Suprapubic skin (tissue), 4 donors: Measurements from ENCODE around the gene AVPI1. TPM values are rescaled to one million over a fixed set of nuclear protein-coding genes. Genes with fewer than 3 reads are reported as not detected.

Source experiments
- DNase-seq, 2 donors: peaks; one replicate each; pipeline ENCODE4 v3.0.0-alpha.2; 2019; ENCODE audit warnings: low spot score in 2 of 2
- H3K27ac ChIP-seq: fragments of 200-600 bp; sonication (generic); one replicate; pipeline ENCODE4 v1.5.1; 2019
- H3K27me3 ChIP-seq: fragments of 200-600 bp; sonication (generic); one replicate; pipeline ENCODE4 v1.5.1; 2019
- H3K36me3 ChIP-seq: fragments of 200-600 bp; sonication (generic); one replicate; pipeline ENCODE4 v1.5.1; 2019
- H3K4me1 ChIP-seq: fragments of 200-600 bp; sonication (generic); one replicate; pipeline ENCODE4 v1.5.1; 2019
- H3K4me3 ChIP-seq: fragments of 200-600 bp; sonication (generic); one replicate; pipeline ENCODE4 v1.5.1; 2019; ENCODE audit warnings: mild to moderate bottlenecking
- H3K9me3 ChIP-seq: fragments of 200-600 bp; sonication (generic); one replicate; pipeline ENCODE4 v1.5.1; 2019
- EP300 ChIP-seq: sonication (generic); formaldehyde crosslinking; IDR thresholded peaks from one replicate; pipeline ENCODE4 v1.6.1; 2017; ENCODE audit warnings: antibody characterized with exemption
- POLR2A ChIP-seq, 2 donors: fragments of 450-650 bp; IDR thresholded peaks; one replicate each; pipeline ENCODE4 v1.6.1; 2017; ENCODE audit warnings: antibody characterized with exemption in 2 of 2, mild to moderate bottlenecking in 2 of 2, moderate library complexity in 2 of 2
- POLR2AphosphoS5 ChIP-seq, 3 donors: sonication (generic); formaldehyde crosslinking; IDR thresholded peaks; one replicate each; pipeline ENCODE4 v1.6.1; 2017; ENCODE audit warnings: antibody characterized with exemption in 3 of 3
- WGBS: methylation state at CpG from one replicate; pipeline ENCODE4 v1.1.5; 2018; 5-methylcytosine and 5-hydroxymethylcytosine counted together
- total RNA-seq, 4 donors: library from RNA; depleted of rRNA; stranded (reverse); fragments of >200 nt; gene quantifications; one replicate each; pipeline ENCODE4 v1.1.0, GENCODE V29; 2016
- TF ChIP-seq, protein P1 (sequence below), 2 donors: fragments of 200-600 bp in 1 of 2; fragments of 450-650 bp in 1 of 2; sonication (generic) in 1 of 2; IDR thresholded peaks; one replicate each; pipeline ENCODE4 v1.5.1; 2016 to 2019; ENCODE audit warnings: antibody characterized with exemption in 2 of 2, mild to moderate bottlenecking in 1 of 2, moderate library complexity in 1 of 2

Gene AVPI1
- total RNA-seq, 4 donors from 2014 or later: 118 to 178 (median 142) TPM

DNA sequence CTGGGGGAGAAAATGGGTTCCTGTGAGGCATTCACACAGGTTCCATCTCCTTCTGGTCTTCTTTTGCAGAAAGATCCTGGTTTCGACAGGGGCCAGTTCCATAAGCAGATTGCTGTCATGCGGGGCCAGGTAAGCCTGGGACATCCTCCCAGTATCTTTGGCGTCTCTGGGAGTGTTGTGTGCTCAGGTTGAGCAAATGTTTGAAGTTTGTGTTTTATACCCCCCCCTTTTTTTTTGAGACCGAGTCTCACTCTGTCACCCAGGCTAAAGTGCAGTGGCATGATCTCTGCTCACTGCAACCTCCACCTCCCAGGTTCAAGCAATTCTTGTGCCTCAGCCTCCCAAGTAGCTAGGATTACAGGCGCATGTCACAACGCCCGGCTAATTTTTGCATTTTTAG, 20.0 kb downstream of the AVPI1 start:
- DNase-seq: no peak
- WGBS: 92% methylated on average over 7 of the region's 7 CpGs
- Histone ChIP-seq H3K27me3 (no peaks in the 10 kb centered on the region), H3K4me3 (no peak overlapping the region), H3K27ac (no peak overlapping the region), H3K9me3 (no peaks in the 10 kb centered on the region), H3K36me3 (peaks cover 72% of the 10 kb centered on the region), H3K4me1 (no peaks in the 10 kb centered on the region)
- TF ChIP-seq POLR2A (IDR thresholded peaks at IDR 0.05) (no peak), EP300 (no peak), POLR2AphosphoS5 (IDR thresholded peaks at IDR 0.05) (no peak)
- TF ChIP-seq, protein P1, sequence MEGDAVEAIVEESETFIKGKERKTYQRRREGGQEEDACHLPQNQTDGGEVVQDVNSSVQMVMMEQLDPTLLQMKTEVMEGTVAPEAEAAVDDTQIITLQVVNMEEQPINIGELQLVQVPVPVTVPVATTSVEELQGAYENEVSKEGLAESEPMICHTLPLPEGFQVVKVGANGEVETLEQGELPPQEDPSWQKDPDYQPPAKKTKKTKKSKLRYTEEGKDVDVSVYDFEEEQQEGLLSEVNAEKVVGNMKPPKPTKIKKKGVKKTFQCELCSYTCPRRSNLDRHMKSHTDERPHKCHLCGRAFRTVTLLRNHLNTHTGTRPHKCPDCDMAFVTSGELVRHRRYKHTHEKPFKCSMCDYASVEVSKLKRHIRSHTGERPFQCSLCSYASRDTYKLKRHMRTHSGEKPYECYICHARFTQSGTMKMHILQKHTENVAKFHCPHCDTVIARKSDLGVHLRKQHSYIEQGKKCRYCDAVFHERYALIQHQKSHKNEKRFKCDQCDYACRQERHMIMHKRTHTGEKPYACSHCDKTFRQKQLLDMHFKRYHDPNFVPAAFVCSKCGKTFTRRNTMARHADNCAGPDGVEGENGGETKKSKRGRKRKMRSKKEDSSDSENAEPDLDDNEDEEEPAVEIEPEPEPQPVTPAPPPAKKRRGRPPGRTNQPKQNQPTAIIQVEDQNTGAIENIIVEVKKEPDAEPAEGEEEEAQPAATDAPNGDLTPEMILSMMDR (IDR thresholded peaks at IDR 0.05): no peak

DNA sequence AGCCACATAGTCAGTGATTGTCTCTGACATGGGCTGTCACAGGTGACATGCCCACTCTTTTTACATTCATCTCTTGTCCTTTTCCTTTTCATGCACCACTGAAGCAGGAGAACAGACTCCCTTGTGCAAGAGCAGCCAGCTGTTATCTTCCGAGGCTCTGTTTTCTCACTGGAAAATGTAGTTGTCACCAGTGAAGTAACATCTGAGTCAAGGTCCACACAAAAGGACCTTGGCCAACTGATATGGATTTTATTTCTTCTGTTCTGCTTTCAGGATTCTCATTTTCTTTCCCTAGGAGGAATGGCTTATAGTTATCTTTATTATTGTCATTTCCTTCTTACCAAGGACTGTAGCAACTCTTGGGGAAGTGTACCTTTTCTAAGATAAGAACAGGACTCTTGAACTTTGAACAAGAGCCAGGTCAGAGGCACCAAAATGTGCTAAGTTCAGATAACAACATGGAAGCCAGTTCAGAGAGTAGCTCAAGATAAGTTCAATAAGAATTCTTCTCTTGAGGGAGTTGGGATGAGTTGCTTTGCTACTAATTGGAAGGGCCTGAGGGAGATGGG, 22.7 kb downstream of the AVPI1 start:
- Histone ChIP-seq H3K36me3 (peaks cover 51% of the 10 kb centered on the region), H3K4me3 (no peak overlapping the region), H3K27me3 (no peaks in the 10 kb centered on the region), H3K27ac (no peak overlapping the region), H3K9me3 (no peaks in the 10 kb centered on the region), H3K4me1 (no peaks in the 10 kb centered on the region)
- 96% methylated on average over 1 of the region's 1 CpG for WGBS
- TF ChIP-seq EP300 (no peak), POLR2AphosphoS5 (IDR thresholded peaks at IDR 0.05) (no peak), POLR2A (IDR thresholded peaks at IDR 0.05) (no peak)
- TF ChIP-seq, protein P1 (IDR thresholded peaks at IDR 0.05): no peak
- no peak for DNase-seq

DNA sequence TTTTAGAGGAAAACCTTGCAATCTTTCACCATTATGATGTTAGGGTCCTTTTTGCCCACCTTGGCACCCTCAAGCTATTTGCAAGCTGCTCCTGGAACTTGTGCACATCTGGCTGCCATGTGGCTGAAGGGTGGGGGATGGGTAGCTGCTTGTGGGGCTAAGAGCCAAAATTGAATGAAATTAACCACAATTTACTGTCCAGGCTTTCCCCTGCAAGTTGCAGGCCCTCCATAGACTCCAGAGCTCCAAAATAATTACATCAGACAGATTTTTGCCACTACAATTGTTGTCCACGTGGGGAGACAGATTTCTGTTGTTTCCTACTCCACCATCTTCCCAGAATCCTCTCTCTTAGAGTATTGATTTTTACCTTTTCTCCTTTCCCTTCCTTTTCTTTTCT, 27.5 kb downstream of the AVPI1 start:
- TF ChIP-seq, protein P1 (IDR thresholded peaks at IDR 0.05): no peak
- no peak for TF ChIP-seq POLR2A (IDR thresholded peaks at IDR 0.05)
- no peak for TF ChIP-seq POLR2AphosphoS5 (IDR thresholded peaks at IDR 0.05)
- TF ChIP-seq EP300: no peak
- 59% methylated on average over 1 of the region's 1 CpG for WGBS
- no peaks in the 10 kb centered on the region for H3K9me3 ChIP-seq
- peaks cover 50% of the 10 kb centered on the region for H3K36me3 ChIP-seq
- no peak overlapping the region for H3K4me3 ChIP-seq
- H3K4me1 ChIP-seq: no peaks in the 10 kb centered on the region
- no peak for DNase-seq
- no peaks in the 10 kb centered on the region for H3K27me3 ChIP-seq
- H3K27ac ChIP-seq: no peak overlapping the region

DNA sequence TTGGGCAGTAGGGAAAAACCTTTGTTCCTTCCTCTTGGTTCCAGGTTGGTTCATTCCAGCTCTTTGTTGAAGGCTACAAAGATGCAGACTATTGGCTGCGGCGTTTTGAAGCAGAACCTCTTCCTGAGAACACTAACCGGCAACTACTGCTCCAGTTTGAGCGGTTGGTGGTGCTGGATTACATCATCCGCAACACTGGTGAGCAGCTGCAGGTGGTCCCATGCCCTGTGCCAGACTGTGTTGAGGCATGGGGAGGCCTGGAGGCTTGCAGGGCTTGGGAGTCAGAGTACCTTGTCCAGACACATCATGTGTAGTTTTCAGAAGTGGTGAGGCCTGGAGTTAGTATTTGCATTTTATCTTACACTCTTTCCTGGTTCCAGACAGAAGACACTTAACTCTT, 30.3 kb downstream of the AVPI1 start:
- Histone ChIP-seq H3K27ac (no peak overlapping the region), H3K36me3 (peaks cover 67% of the 10 kb centered on the region), H3K9me3 (no peaks in the 10 kb centered on the region), H3K4me3 (no peak overlapping the region), H3K4me1 (peaks cover 5% of the 10 kb centered on the region), H3K27me3 (no peaks in the 10 kb centered on the region)
- no peak for DNase-seq
- TF ChIP-seq, protein P1 (IDR thresholded peaks at IDR 0.05): no peak
- no peak for TF ChIP-seq POLR2AphosphoS5 (IDR thresholded peaks at IDR 0.05)
- TF ChIP-seq EP300: no peak
- TF ChIP-seq POLR2A (IDR thresholded peaks at IDR 0.05): no peak
- WGBS: 96% methylated on average over 4 of the region's 5 CpGs

DNA sequence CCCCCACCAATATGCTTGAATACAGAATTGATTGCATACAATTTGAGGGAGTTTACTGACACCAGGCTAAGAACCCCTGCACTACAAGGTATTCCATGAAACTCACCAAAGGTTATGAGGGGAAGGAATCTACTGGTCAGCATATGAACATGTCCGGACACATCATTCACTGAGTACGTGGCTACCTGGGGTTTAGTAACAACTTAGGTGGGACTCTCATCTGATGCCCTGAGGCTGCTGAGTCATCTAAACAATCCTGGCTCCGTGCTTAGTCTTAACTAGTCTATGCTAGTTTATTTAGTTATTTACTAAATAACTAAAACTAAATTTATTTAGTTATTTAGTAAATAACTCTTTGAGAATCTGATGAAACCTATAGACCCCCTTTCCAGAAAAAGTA, 35.3 kb downstream of the AVPI1 start:
- Histone ChIP-seq H3K27ac (no peak overlapping the region), H3K36me3 (peaks cover 56% of the 10 kb centered on the region), H3K9me3 (no peaks in the 10 kb centered on the region), H3K4me3 (no peak overlapping the region), H3K27me3 (no peaks in the 10 kb centered on the region), H3K4me1 (peaks cover 46% of the 10 kb centered on the region)
- WGBS: 68% methylated on average over 3 of the region's 3 CpGs
- TF ChIP-seq EP300 (no peak), POLR2A (IDR thresholded peaks at IDR 0.05) (no peak), POLR2AphosphoS5 (IDR thresholded peaks at IDR 0.05) (no peak)
- TF ChIP-seq, protein P1 (IDR thresholded peaks at IDR 0.05): no peak
- no peak for DNase-seq
